H4 (cell line): Measurements from ENCODE around the gene KCTD14. TPM values are rescaled to one million over a fixed set of nuclear protein-coding genes. Genes with fewer than 3 reads are reported as not detected.
"Not testable (repeated sequence)": the region's sequence is repeated elsewhere in the genome, so short reads cannot be mapped to it uniquely, and the experiment has no call there.

Experiments
- DNase-seq: peaks from one replicate; pipeline ENCODE4 v3.0.0-alpha.2; 2015; ENCODE audit warnings: low spot score
- total RNA-seq: library from RNA; depleted of rRNA; stranded (reverse); fragments of >200 nt; shearing (Covaris generic); gene quantifications from 2 replicates; pipeline ENCODE4 v1.2.3, GENCODE V29; 2014; rRNA removed

Gene KCTD14, protein sequence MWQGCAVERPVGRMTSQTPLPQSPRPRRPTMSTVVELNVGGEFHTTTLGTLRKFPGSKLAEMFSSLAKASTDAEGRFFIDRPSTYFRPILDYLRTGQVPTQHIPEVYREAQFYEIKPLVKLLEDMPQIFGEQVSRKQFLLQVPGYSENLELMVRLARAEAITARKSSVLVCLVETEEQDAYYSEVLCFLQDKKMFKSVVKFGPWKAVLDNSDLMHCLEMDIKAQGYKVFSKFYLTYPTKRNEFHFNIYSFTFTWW
- 0.77 TPM in 1 of 2 replicates, not detected in the other for total RNA-seq

DNA sequence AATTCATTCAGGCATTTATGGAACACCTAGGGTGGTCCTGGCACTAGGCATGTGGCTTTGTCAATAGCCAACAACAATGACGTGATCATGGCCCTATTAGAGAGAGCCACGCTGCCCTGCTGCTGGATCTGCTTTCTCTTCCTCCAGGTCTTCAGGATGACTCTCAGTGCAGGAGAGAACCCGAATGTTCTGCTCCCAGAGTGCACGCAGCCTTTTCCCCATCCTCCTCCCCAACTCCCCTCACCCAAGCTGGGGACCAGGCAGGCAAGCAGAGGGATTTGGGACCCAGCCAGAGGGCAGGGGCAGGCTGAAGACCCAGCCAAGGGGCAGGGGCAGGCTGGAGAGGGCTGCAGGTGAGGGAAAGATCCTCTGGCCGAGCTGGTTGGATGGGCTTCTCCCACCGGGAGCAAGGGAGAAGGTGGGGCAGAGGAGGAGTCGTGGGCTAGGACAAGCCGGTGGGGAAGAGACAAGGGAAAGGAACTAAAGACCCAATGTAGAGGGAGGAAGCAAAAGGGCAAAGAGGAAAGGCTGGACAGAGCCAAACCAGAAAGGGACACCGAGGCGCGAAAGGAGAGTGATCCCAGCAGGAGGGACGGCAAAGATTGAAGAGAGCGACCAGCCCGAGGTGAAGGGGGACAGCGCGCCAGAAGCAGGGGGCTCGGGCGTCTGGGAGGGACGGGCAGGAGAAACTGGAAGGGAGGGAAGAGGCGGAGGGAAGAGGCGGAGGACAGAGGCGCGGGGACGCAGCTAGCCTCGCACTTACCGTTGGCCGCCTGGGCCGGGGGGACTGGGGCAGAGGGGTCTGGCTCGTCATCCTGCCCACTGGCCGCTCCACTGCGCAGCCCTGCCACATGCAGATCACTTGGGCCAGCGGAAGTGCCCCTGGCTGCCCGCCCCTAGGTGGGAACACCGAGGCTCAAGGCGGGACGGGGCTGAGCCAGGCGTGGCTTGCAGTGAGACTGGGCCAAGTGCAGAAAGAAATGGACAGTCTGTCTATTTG, at the start of gene KCTD14:
KCTD14 (minus strand) TSS at position 880 of the 1,000 bp plus-strand sequence; CDS start at position 853, 27 bp downstream.
- DNase-seq, result no peak

DNA sequence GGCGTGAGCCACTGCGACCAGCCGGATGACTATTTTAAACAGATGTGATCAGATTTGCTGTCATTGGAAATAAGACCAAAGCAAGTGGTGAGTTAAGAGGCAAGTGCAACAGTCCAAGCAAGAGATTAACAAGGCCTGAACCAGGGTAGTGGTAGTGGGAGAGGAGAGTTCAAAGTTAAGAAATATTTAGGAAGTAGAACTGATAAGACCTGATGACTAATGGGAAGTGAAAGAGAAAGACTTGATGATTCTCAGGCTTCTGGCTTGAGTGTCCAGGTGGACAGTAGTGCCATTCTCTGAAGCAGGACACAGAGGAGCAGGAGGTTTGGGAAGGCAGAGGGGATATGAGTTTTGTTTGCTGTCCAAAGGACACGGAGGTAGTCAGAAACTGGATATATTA, 49.4 kb upstream of the KCTD14 start:
- no peak for DNase-seq

DNA sequence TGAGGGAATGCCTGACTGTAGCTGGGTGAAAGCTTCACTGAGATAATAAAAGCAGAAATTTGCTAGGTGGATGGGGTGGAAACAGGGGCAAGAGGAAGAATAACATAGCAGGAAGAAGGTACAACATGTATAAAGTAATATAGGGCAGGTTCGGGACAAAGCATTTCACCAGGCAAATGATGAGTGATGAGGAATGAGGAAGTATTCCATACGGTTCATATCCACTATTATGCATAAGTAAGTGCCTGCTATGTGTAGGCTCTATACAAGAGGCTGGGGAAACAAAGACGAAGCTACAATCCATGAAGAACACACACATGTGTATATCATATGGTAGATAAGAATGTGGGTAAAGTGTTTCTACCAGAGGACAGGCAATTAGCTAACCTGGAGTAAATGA, 48.6 kb upstream of the KCTD14 start:
- DNase-seq, result no peak

DNA sequence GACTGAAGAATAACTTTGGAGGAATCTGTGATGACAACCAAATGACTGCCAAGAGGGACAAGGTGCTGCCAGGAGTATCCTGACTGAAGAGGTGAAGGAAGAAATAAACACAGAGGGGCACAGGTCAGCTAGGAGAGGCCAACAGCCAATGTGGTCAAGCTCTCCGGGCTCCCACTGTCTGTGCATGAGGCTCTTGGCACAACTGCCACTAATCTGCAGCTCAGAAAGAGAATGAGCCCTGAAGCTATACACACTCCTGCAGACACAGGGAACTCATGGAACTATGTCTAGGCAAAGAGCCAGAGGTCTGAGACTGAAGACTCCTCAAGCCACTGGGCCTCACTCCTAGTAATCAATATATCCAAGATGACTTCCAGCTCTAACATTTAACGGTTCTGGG, 47.5 kb upstream of the KCTD14 start:
- DNase-seq, result no peak

DNA sequence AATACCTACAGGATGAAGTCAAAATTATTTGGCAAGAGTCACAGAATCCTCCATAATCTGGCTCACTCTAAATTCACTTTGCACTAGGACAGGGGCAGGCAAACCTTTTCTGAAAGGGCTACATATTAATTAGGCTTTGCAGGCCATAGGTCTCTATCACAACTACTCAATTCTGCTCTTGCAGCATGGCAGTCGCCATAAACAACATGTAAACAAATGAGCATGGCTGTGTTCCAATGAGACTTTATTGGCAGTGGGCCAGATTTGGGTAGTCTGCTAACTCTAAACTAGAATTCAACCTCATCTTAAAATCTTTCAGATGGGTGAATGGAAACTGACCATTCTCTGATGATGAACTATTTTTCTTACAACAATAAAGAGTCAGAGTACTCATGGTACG, 46.4 kb upstream of the KCTD14 start:
- DNase-seq, result no peak

DNA sequence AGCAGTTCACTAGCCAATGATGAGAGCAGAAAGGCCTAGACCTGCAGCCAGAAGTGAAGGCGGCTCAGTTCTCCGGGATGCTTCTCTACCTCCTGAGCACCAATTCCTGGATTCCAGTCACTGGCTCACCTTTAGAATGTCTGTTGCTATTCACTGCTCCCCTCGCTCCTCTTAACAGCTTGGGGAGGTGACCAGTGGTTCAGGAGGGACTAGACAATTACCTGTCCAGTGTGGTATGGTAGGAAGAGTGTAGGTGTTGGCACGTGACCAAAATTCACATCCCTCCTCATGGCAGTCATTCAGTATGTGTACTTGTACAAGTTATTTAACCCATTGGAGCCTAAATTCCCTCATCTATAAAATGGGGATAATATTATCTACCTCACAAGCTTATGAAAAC, 44.6 kb upstream of the KCTD14 start:
- DNase-seq, result no peak

DNA sequence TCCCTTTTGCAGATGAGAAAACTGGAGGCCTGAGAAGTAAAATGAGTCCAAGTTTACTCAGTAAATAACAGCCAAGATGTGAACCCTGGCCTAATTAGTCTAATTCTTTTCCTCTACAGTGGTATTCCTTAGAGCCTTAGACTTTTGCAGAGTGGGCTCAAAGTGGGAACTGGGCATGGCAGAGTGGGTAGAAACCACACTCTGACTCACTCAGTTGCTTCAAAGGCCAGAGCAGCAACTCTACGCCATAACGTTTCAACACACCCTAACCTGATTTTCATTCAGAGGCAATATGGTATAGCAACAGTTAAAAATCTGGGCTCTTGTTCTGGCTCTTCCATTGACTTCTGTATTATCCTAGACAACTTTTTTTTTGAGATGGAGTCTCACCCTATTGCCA, 43.4 kb upstream of the KCTD14 start:
- no peak for DNase-seq

DNA sequence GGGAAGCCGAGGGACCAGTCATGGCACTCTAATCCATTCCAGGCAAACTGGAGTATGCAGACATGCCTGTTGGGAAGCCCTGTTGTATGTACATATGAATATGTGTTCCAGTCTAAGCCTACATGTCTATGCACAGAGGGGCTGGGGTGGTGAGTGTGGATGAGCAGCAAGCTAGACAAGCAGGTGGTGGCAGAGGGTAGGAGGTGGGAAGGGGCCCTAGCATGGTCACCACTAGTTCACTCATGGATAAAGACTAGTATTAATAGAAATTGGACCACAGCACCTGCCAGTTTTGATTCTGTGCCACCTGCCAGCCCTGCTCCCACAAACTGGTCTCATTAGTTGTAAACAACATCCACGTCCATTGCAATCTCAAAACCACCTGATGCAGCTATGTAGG, 42.1 kb upstream of the KCTD14 start:
- no peak for DNase-seq

DNA sequence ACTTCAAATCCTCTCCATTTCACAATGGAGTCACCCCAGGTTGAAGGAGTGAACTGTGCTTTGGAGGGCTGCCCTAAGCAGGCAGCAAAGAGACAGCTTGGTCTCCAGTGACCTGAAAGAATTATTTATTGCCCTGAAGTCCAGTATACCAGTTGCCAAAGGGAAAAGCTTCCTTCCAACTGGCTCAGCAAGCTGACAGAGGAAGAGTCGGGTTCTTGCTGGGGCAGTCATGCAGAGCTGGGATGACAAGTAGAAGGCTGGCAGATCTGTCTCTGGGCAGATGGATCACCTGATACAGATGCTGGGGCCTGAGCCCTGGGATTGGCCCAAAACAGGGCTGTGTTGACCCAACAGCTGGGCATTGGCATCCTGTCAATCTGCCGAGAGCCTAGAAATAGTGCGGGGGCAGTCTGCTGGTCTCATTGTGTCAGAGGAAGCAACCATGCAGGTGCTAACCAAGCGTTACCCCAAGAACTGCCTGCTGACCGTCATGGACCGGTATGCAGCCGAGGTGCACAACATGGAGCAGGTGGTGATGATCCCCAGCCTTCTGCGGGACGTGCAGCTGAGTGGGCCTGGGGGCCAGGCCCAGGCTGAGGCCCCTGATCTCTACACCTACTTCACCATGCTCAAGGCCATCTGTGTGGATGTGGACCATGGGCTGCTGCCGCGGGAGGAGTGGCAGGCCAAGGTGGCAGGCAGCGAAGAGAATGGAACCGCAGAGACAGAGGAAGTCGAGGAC, 40.5 kb upstream of the KCTD14 start, which contains the start of gene THRSP:
THRSP (plus strand) TSS at position 422 of the 742 bp plus-strand sequence; CDS start at position 443, 21 bp downstream.
- no peak for DNase-seq

DNA sequence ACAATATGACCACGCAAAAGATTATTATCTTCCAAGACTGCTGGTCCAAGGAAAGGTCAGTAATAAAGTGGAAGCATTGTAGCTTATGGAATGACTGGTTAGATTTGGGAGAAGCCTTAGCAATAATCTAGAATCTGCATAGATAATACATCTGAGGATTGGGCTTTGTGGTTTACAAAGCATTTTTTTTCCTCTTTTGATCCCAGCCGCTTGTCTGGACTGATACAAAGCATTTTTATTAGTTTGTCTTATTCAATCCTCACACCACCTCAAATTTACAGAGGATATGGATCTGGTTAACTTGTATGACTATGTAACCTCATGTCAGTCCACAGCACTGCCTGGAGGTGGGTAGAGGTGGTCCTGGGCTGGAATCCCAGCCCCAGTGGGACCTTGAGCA, 39.6 kb upstream of the KCTD14 start:
- DNase-seq, result no peak

DNA sequence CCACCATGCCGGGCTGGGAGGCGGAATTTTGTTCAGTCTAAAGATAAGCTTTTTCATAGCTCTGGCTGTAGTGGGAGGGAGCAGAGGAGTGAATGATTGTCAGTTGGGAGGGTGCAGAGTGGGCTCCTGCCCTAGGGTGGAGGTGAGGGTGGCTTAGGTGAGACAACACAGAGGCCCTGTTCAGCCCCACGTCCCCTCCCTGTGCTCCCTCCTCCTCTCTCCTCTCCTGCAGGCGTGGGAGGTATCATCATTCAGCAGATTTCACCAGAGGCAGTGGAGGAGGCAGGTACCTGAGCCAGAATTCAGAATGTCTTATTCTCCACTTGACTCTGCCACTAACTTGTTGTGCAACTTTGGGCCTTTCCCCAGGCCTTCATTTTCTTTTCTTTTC, 38.8 kb upstream of the KCTD14 start:
- DNase-seq, result no peak

DNA sequence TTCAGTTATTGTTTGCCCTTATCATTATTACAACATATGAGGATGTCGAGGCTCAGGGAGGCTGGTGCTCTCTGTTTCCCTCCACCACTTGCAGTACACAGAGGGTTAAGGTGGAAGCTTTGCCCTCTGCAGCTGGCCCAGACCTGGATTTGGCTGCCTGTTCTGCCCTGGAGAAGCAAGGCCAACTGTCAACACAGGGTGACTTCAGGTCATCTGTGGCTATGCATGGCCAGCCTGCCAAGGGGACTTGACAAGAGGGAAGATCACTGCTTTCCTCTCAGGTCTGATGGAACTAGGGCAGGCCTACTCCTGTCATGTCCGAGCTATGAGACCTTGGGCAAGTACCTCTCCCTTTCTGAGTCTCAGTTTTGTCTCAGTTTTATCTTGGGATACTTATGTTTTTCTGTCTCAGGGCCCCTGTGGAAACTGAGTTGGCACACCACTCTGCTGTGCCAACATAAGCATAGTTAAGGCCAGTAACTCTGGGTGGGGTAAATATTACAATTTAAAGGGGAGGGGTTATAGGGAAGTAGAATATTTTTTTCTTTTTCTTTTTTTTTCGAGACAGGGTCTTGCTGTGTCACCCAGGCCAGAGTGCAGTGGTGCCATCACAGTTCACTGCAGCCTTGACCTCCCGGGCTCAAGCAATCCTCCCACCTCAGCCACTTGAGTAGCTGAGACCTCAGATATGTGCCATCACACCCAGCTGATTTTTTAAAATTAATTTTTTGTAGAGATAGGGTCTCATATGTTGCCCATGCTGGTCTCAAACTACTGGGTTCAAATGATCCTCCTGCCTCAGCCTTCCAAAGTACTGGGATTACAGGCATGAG, 38.2 kb upstream of the KCTD14 start:
- DNase-seq, result no peak

DNA sequence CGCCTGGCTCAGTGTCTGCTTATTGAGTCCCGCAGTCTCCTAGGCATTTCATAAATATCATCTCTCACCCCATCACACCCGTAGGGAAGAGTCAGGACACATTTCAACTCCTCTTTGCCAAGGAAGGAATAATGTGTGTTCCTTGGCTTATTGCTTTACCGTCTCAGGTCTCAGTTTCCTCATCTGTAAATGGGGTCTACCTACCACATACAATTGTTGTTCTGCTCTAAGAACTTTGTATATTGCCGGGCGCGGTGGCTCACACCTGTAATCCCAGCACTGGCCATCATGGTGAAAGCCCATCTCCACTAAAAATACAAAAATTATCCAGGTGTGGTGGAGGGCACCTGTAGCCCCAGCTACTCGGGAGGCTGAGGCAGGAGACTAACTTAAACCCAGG, 37.5 kb upstream of the KCTD14 start:
- no peak for DNase-seq

DNA sequence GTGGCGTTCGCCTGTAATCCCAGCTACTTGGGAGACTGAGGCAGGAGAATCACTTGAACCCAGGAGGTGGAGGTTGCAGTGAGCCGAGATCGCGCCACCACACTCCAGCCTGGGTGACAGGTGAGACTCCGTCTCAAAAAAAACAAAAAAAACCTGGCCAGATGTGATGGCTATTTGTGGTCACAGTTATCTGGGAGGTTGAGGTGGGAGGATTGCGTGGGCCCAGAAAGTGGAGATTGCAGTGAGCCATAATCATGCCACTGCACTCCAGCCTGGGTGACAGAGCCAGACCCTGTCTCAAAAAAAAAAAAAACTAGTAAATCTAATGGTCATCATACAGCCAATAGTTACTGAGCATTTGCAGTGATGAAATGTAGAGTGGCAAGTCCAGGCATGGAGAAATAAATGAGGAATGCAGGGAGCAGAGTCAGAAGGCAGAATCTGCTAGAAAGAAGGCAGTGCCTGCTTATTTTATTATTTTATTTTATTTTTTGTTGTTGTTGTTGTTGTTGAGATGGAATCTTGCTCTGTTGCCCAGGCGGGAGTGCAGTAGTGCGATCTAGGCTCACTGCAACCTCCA, 36.8 kb upstream of the KCTD14 start:
- DNase-seq, result not testable (repeated sequence)

DNA sequence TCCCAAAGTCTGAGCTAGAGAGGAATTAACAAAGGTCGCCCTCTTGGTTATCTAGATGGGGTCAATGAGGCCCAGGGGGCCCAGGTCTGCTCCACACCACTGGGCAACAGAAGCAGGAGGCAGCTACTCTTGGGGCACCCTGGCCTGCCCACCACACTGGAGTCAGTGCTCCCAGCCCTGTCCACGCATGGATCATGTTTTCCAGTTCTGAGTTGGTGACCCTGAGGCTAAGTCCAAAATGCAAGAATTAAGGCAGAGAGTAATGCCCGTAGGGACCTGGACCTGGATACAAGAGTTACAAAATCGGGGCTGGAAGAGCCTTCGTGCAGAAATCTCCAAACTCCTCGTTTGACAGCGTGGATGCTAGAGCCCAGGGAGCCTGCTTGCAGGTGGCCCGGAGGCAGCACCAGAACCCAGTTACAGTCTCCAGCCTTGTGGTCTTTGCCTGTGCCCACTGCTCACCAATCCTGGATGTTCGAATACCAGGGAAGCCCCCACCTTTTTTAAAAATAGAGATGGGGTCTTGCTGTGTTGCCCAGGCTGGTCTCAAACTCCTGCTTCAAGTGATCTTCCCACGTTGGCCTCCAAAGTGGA, 34.5 kb upstream of the KCTD14 start:
- DNase-seq, result no peak

DNA sequence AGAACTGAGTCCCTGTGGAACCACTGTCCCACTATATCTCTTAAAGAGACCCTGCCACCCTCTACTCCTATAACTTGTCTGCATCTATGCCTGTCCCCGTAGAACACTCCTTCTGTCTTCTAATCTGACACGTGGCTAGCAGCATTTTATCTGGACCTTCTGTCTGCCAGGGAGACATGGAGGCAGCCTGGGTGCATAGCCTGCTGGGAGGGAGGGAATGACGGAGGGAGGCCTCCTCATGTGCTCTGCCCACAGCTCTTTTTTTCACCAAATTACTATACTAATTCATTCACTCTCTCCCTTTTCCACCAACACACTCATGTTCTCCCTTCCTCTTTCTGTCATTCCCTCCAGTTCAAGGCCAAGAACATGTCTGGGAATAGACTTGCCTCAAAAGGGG, 33.0 kb upstream of the KCTD14 start:
- no peak for DNase-seq

DNA sequence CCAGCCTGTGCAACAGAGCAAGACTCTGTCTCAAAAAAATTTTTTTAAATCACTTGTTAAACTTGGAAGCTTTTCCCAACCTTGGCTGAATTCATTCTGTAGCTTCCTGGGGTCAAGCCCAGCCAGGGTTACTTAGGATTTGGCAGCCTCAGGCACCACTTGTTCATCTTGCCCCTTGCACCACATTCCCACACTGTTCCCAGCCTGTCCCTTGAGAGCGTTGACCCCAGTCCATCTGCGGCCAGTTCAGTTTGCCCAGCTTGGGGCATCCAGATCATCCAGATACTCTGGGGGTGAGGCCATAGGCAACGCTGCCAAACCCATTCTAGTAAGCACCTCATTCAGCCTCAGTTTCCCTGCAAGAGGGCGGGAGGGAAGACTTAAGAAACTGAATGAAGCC, 31.9 kb upstream of the KCTD14 start:
- no peak for DNase-seq

DNA sequence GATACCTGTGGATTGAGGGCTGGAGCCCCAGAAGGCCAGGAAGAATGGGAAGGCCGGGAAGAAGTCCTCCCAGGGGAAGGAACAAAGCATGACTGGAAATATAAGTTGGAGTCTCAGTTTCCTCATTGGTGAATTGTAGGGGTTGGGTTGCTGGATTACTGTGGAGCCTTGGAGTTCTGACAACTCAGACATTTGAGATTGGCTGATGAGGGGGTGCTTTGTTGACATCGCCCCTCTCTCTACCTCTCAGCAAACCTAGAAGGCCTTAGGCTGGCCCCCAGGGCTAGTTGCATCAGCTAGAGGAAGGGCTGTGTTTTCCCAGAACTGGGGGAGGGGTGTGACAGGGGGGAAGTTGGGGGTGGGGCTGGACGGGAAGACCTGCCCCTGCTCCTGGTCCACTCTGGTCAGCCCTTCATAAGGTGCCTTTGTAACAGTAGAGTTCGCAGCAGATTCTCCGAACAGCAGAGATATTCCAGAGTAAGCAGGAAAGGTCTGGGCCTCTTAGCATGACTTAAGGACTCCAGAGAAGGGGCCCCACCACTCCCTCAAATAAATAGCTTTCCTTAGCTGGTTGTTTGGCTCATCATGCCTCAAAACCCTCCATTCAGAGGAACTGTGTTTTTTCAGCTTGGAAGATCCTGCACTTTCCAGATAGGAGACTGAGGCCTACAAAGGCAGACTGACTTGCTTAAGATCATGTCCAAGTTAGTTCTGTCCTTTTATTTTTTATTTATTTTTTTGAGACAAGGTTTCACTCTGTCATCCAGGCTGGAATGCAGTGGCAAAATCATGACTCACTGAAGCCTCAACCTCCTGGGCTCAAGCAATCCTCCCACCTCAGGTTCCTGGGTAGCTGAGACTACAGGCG, 28.1 kb upstream of the KCTD14 start:
- DNase-seq, result peak; percentile 67

DNA sequence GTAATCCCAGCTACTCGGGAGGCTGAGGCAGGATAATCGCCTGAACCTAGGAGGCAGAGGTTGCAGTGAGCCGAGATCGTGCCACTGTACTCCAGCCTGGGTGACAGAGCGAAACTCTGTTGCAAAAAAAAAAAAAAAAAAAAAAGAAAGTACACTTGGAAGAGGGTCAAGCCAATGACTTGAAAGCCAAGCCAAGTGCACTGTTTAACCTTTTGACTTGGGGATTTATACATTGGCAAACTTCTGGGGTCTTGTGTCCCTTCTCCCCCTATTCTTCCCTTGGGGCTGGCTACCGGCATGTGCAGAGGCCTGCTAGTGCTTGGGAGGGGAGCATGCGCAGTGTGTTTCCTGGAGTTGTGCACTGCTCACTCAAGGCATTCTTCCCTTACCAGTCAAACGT, 26.3 kb upstream of the KCTD14 start:
- DNase-seq, result no peak
